DOHH2 (cell line): ENCODE data around the gene CXXC5.

Source experiments
- H3F3A ChIP-seq: fragments of 200-600 bp; sonication (generic), shearing (Covaris generic); 2 replicates; pipeline ENCODE4 v1.6.0; 2016; ENCODE audit warnings: antibody characterized with exemption, mild to moderate bottlenecking; ENCODE audit not compliant: control insufficient read depth, insufficient read depth
- H3K27ac ChIP-seq: fragments of 200-600 bp; sonication (generic); 2 replicates; pipeline ENCODE4 v1.5.1; 2014; ENCODE audit warnings: low read depth, mild to moderate bottlenecking, low read length, moderate library complexity
- H3K27me3 ChIP-seq: fragments of 200-600 bp; sonication (generic); 2 replicates; pipeline ENCODE4 v1.6.1; 2014; ENCODE audit warnings: mild to moderate bottlenecking, low read length, mixed read lengths; ENCODE audit not compliant: control insufficient read depth
- H3K36me3 ChIP-seq: fragments of 200-600 bp; sonication (generic); 2 replicates; pipeline ENCODE4 v1.6.1; 2014; ENCODE audit warnings: mild to moderate bottlenecking, low read length, moderate library complexity, mixed read lengths; ENCODE audit not compliant: control insufficient read depth
- H3K4me1 ChIP-seq: fragments of 200-600 bp; sonication (generic); 2 replicates; pipeline ENCODE4 v1.6.1; 2014; ENCODE audit warnings: mild to moderate bottlenecking, low read length, mixed read lengths; ENCODE audit not compliant: control insufficient read depth
- H3K4me2 ChIP-seq: fragments of 200-600 bp; sonication (generic); 2 replicates; pipeline ENCODE4 v1.6.0; 2014; ENCODE audit warnings: mild to moderate bottlenecking, low read length, moderate library complexity
- H3K4me3 ChIP-seq: fragments of 200-600 bp; sonication (generic); 2 replicates; pipeline ENCODE4 v1.5.1; 2014; ENCODE audit warnings: mild to moderate bottlenecking, low read length, mixed read lengths
- H3K79me2 ChIP-seq: fragments of 200-600 bp; sonication (generic); 2 replicates; pipeline ENCODE4 v1.6.1; 2014; ENCODE audit warnings: mild to moderate bottlenecking, low read length, mixed read lengths; ENCODE audit not compliant: control insufficient read depth
- H3K9me2 ChIP-seq: fragments of 200-600 bp; sonication (generic); replicated peaks from 2 replicates; pipeline ENCODE4 v1.6.1; 2014; ENCODE audit warnings: mild to moderate bottlenecking, low read length, mixed read lengths; ENCODE audit not compliant: control insufficient read depth
- H3K9me3 ChIP-seq: fragments of 200-600 bp; sonication (generic); 2 replicates; pipeline ENCODE4 v1.6.1; 2014; ENCODE audit warnings: antibody characterized with exemption, low read length, mixed read lengths; ENCODE audit not compliant: control insufficient read depth, insufficient read depth
- H4K20me1 ChIP-seq: fragments of 200-600 bp; sonication (generic); 2 replicates; pipeline ENCODE4 v1.6.0; 2014; ENCODE audit warnings: low read depth, mild to moderate bottlenecking, antibody characterized with exemption, low read length, moderate library complexity; ENCODE audit not compliant: control insufficient read depth, insufficient read depth
- EZH2phosphoT487 ChIP-seq: fragments of 200-600 bp; sonication (generic); IDR thresholded peaks from 2 replicates; pipeline ENCODE4 v1.6.1; 2017; ENCODE audit warnings: borderline replicate concordance, mild to moderate bottlenecking, antibody characterized with exemption, low read length, moderate library complexity, mixed read lengths
- TF ChIP-seq, protein P1 (sequence below): fragments of 200-600 bp; sonication (generic); IDR thresholded peaks from one replicate; pipeline ENCODE4 v1.5.1; 2014; ENCODE audit warnings: antibody characterized with exemption, mild to moderate bottlenecking, low read depth, low read length; ENCODE audit not compliant: poor library complexity, severe bottlenecking

CXXC5 gene

DNA sequence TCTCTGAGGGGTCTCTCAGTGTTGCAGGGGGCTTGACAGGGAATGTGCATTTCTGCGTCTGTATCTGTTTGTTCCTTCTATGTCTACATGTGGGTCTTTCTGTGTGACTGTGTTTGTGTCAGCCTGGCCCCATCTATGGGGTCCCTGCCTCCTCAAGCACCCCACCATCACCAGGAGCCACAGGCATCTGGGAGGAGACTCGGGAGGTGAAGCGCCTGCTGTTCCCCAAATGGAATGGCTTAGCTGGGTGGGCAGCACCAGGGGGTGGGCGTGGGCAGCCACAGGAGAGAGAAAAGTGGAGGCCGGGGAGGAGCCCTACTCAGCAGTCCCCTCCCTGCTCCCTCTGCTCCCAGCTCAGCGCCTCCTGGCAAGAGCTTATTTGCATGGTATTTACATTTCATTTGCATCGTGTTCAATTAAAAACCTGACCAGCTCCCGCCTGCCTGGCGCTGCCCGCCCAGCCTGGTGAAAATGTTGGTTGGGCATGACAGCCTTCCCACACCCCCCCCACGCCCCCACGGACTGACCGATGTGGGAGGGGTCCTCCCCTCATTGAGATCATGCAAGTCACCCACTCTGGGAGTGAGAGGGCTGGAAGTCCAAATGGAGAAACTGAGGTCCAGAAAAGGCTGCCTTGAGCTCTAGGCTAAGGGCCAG is 50.5 kb downstream of the CXXC5 start:
- Histone ChIP-seq H3K4me2 (peak overlapping the region; percentile 16; the same call in 1 of the 2 replicates), H3K9me3 (no peaks in the 10 kb centered on the region), H4K20me1 (peaks cover 2% of the 10 kb centered on the region; the same call in 1 of the 2 replicates), H3K4me1 (peaks cover 42% of the 10 kb centered on the region), H3K9me2 (no peaks in the 10 kb centered on the region), H3K27me3 (peaks cover 25% of the 10 kb centered on the region), H3F3A (no peaks in the 10 kb centered on the region), H3K36me3 (no peaks in the 10 kb centered on the region), H3K27ac (no peak overlapping the region), H3K4me3 (no peak overlapping the region), H3K79me2 (no peaks in the 10 kb centered on the region)
- TF ChIP-seq, protein P1, sequence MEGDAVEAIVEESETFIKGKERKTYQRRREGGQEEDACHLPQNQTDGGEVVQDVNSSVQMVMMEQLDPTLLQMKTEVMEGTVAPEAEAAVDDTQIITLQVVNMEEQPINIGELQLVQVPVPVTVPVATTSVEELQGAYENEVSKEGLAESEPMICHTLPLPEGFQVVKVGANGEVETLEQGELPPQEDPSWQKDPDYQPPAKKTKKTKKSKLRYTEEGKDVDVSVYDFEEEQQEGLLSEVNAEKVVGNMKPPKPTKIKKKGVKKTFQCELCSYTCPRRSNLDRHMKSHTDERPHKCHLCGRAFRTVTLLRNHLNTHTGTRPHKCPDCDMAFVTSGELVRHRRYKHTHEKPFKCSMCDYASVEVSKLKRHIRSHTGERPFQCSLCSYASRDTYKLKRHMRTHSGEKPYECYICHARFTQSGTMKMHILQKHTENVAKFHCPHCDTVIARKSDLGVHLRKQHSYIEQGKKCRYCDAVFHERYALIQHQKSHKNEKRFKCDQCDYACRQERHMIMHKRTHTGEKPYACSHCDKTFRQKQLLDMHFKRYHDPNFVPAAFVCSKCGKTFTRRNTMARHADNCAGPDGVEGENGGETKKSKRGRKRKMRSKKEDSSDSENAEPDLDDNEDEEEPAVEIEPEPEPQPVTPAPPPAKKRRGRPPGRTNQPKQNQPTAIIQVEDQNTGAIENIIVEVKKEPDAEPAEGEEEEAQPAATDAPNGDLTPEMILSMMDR, result no peak
- TF ChIP-seq EZH2phosphoT487, result no peak

DNA sequence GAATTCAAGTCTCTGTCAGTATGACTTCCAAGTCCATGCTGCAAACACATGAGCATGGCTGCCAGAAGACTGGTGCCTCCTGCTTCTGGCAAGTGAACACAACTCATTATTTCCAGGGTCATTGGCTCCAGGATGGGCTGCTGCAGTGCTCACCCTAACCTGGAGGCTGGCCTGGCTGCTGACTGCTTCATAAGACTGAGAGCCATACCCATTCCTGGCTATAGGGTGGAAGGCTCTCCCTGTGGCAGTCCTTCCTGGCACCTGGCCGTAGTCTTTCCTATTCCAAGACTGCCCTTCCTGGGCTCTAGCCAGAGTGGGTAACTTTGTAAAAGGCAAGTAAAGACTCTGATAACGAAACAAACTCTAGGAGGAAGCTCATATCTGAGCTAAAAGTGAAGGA is 51.2 kb downstream of the CXXC5 start:
- TF ChIP-seq EZH2phosphoT487, result no peak
- TF ChIP-seq, protein P1, result no peak
- Histone ChIP-seq H3K9me2 (no peaks in the 10 kb centered on the region), H4K20me1 (peaks cover 2% of the 10 kb centered on the region; the same call in 1 of the 2 replicates), H3F3A (no peaks in the 10 kb centered on the region), H3K4me1 (peaks cover 42% of the 10 kb centered on the region), H3K4me3 (no peak overlapping the region), H3K4me2 (no peak overlapping the region), H3K27ac (no peak overlapping the region), H3K27me3 (peaks cover 25% of the 10 kb centered on the region), H3K79me2 (no peaks in the 10 kb centered on the region), H3K36me3 (no peaks in the 10 kb centered on the region), H3K9me3 (no peaks in the 10 kb centered on the region)

DNA sequence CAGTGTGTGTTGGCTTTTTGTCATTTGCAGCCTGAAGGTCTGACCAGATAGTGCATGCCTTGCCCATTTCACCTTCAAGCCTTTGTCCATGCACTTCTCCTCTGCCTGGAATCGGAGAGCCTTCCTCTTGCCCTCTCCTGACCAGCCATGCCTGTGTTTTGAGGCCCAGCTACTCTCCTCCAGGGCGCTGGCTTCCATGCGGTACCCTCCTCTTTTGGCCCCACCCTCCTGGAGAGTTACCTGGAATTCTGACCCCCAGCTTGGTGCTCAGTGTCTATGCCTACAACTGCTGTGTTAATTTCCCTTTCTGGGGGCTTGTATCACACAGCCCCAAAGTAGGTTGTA is 52.5 kb downstream of the CXXC5 start:
- peaks cover 28% of the 10 kb centered on the region for H3K27me3 ChIP-seq
- peak overlapping the region; percentile 33; the same call in 1 of the 2 replicates for H3K4me3 ChIP-seq
- no peaks in the 10 kb centered on the region for H3F3A ChIP-seq
- no peak overlapping the region for H3K27ac ChIP-seq
- TF ChIP-seq EZH2phosphoT487, result no peak
- TF ChIP-seq, protein P1, result no peak
- no peaks in the 10 kb centered on the region for H3K36me3 ChIP-seq
- no peaks in the 10 kb centered on the region for H3K9me3 ChIP-seq
- no peaks in the 10 kb centered on the region for H3K79me2 ChIP-seq
- peak overlapping the region; percentile 64 for H3K4me2 ChIP-seq
- no peaks in the 10 kb centered on the region for H3K9me2 ChIP-seq
- H3K4me1 ChIP-seq, result peaks cover 47% of the 10 kb centered on the region
- peaks cover 2% of the 10 kb centered on the region; the same call in 1 of the 2 replicates for H4K20me1 ChIP-seq
